ENCODE data around the gene STK17B. TPM values are rescaled to one million over a fixed set of nuclear protein-coding genes. Genes with fewer than 3 reads are reported as not detected.

Gene STK17B
- total RNA-seq, 1 experiment from 2014 or later = 22.1 TPM

GRCh38 chr2:196142825-196143224, 28.6 kb downstream of the STK17B start:
- H3K36me3 ChIP-seq (ENCODE audit: low read depth, low read length) = peaks cover 29% of the 10 kb centered on the region
- ATAC-seq (no peak), DNase-seq (no peak)
- H3K4me2 ChIP-seq (ENCODE audit: low read length) = no peak overlapping the region; the same call in 1 of the 2 replicates
- H3K9ac ChIP-seq (ENCODE audit: low read length) = no peak overlapping the region
- H3K4me1 ChIP-seq (ENCODE audit: insufficient read depth, low read length) = peaks cover 17% of the 10 kb centered on the region
- BruUV-seq (replicated peaks) = no TSS peak
- intact Hi-C loops (cut with micrococcal nuclease) = loop anchor here (1.0 to 5.0 kb wide), 3 partner anchors 18 to 66 kb away; partner anchors contain the start of gene STK17B
- H3K9me3 ChIP-seq (ENCODE audit: low read length) = no peaks in the 10 kb centered on the region
- no peak overlapping the region for H3K4me3 ChIP-seq (ENCODE audit: low read length)
- H3K27me3 ChIP-seq (ENCODE audit: low read length) = no peaks in the 10 kb centered on the region
- H3K9me2 ChIP-seq (replicated peaks; ENCODE audit: low read length) = no peaks in the 10 kb centered on the region
- H3K79me2 ChIP-seq (ENCODE audit: low read length) = no peaks in the 10 kb centered on the region
- H3K27ac ChIP-seq (ENCODE audit: low read length) = no peak overlapping the region
- no peaks in the 10 kb centered on the region for H3F3A ChIP-seq (ENCODE audit: low read length, unreplicated experiment)
- ChIA-PET POLR2A (ENCODE audit: unreplicated experiment) (no interaction called here), CTCF (no interaction called here)
- TF ChIP-seq CTCF (conservative IDR thresholded peaks at IDR 0.05; ENCODE audit: low read depth, low read length) (no peak), EZH2phosphoT487 (IDR thresholded peaks at IDR 0.05; ENCODE audit: borderline replicate concordance, low read length) (no peak), EZH2 (IDR thresholded peaks at IDR 0.05; ENCODE audit: low read length, unreplicated experiment) (no peak)
- no peak overlapping the region for H2AFZ ChIP-seq (ENCODE audit: low read length)
- H4K20me1 ChIP-seq (ENCODE audit: low read length) = no peaks in the 10 kb centered on the region

- peaks cover 35% of the 10 kb centered on the region for H3K36me3 ChIP-seq (ENCODE audit: low read depth, low read length)
- no peaks in the 10 kb centered on the region for H4K20me1 ChIP-seq (ENCODE audit: low read length)
- DNase-seq = no peak
- BruUV-seq (replicated peaks) = no TSS peak
- H2AFZ ChIP-seq (ENCODE audit: low read length) = no peak overlapping the region
- ATAC-seq = no peak
- no peaks in the 10 kb centered on the region for H3K9me3 ChIP-seq (ENCODE audit: low read length)
- ChIA-PET POLR2A (ENCODE audit: unreplicated experiment) (interaction anchor here (0.6 kb wide), 1 partner anchor 27 kb away, joined by 4 read pairs; no protein-coding TSS in a partner anchor), CTCF (no interaction called here)
- H3K4me1 ChIP-seq (ENCODE audit: insufficient read depth, low read length) = peaks cover 17% of the 10 kb centered on the region
- no peak overlapping the region for H3K4me3 ChIP-seq (ENCODE audit: low read length)
- H3K9ac ChIP-seq (ENCODE audit: low read length) = no peak overlapping the region
- no peaks in the 10 kb centered on the region for H3F3A ChIP-seq (ENCODE audit: low read length, unreplicated experiment)
- no peak overlapping the region for H3K27ac ChIP-seq (ENCODE audit: low read length)
- H3K4me2 ChIP-seq (ENCODE audit: low read length) = no peak overlapping the region
- no peaks in the 10 kb centered on the region for H3K79me2 ChIP-seq (ENCODE audit: low read length)
- intact Hi-C loops (cut with micrococcal nuclease) = loop anchor here (5.0 kb wide), 1 partner anchor 63 kb away; no protein-coding TSS in a partner anchor
- H3K27me3 ChIP-seq (ENCODE audit: low read length) = no peaks in the 10 kb centered on the region
- no peaks in the 10 kb centered on the region for H3K9me2 ChIP-seq (replicated peaks; ENCODE audit: low read length)
- no peak for TF ChIP-seq EZH2 (IDR thresholded peaks at IDR 0.05; ENCODE audit: low read length, unreplicated experiment)
- no peak for TF ChIP-seq EZH2phosphoT487 (IDR thresholded peaks at IDR 0.05; ENCODE audit: borderline replicate concordance, low read length)
- no peak for TF ChIP-seq CTCF (conservative IDR thresholded peaks at IDR 0.05; ENCODE audit: low read depth, low read length)
These were observed 31.2 kb downstream of the STK17B start for GRCh38 chr2:196140213-196140612.

- BruUV-seq (replicated peaks) = no TSS peak
- TF ChIP-seq EZH2 (IDR thresholded peaks at IDR 0.05; ENCODE audit: low read length, unreplicated experiment) (no peak), CTCF (conservative IDR thresholded peaks at IDR 0.05; ENCODE audit: low read depth, low read length) (no peak), EZH2phosphoT487 (IDR thresholded peaks at IDR 0.05; ENCODE audit: borderline replicate concordance, low read length) (no peak)
- H3K4me3 ChIP-seq (ENCODE audit: low read length) = no peak overlapping the region
- no peak overlapping the region for H3K27ac ChIP-seq (ENCODE audit: low read length)
- ATAC-seq (no peak), DNase-seq (peak; percentile 29)
- no peaks in the 10 kb centered on the region; the same call in 1 of the 2 replicates for H3K4me1 ChIP-seq (ENCODE audit: insufficient read depth, low read length)
- no peaks in the 10 kb centered on the region for H3F3A ChIP-seq (ENCODE audit: low read length, unreplicated experiment)
- H3K36me3 ChIP-seq (ENCODE audit: low read depth, low read length) = peaks cover 35% of the 10 kb centered on the region
- H3K4me2 ChIP-seq (ENCODE audit: low read length) = no peak overlapping the region
- intact Hi-C loops (cut with micrococcal nuclease) = no loop called here
- H3K9me3 ChIP-seq (ENCODE audit: low read length) = no peaks in the 10 kb centered on the region
- no peaks in the 10 kb centered on the region for H3K79me2 ChIP-seq (ENCODE audit: low read length)
- H3K9ac ChIP-seq (ENCODE audit: low read length) = no peak overlapping the region
- H4K20me1 ChIP-seq (ENCODE audit: low read length) = no peaks in the 10 kb centered on the region
- POLR2A ChIA-PET (ENCODE audit: unreplicated experiment) = no interaction called here
- no peak overlapping the region for H2AFZ ChIP-seq (ENCODE audit: low read length)
- CTCF ChIA-PET = no interaction called here
- no peaks in the 10 kb centered on the region for H3K27me3 ChIP-seq (ENCODE audit: low read length)
- H3K9me2 ChIP-seq (replicated peaks; ENCODE audit: low read length) = no peaks in the 10 kb centered on the region
These were observed 34.1 kb downstream of the STK17B start for GRCh38 chr2:196137271-196137670.
